HepG2 (cell line): ENCODE data around the gene SHISA5. TPM values are rescaled to one million over a fixed set of nuclear protein-coding genes. Genes with fewer than 3 reads are reported as not detected.
A peak's percentile ranks its signal among the peaks of the same experiment; 100 is the strongest.

ENCODE experiments used
- GFI1 ChIP-seq: sonication (generic); formaldehyde crosslinking; IDR thresholded peaks from 2 replicates; pipeline ENCODE4 v1.5.0; 2020; ENCODE audit warnings: missing genetic modification reagents, mild to moderate bottlenecking, borderline replicate concordance
- HES4 ChIP-seq: sonication (generic); formaldehyde crosslinking; IDR thresholded peaks from 2 replicates; pipeline ENCODE4 v1.9.0; 2021; ENCODE audit warnings: mild to moderate bottlenecking, missing genetic modification reagents, borderline replicate concordance
- HMG20B ChIP-seq: conservative IDR thresholded peaks from 2 replicates; pipeline ENCODE4 v1.6.1; 2016; ENCODE audit warnings: missing genetic modification reagents, missing compliant biosample characterization
- HNRNPK ChIP-seq: fragments of 200-400 bp; formaldehyde crosslinking; IDR thresholded peaks from 2 replicates; pipeline ENCODE4 v1.6.1; 2018; ENCODE audit warnings: low read length, low read depth, moderate library complexity, mild to moderate bottlenecking; ENCODE audit not compliant: poor library complexity, severe bottlenecking
- MTF2 ChIP-seq: sonication (generic); formaldehyde crosslinking; IDR thresholded peaks from 2 replicates; pipeline ENCODE4 v1.5.0; 2020; ENCODE audit warnings: missing genetic modification reagents, borderline replicate concordance
- RORA ChIP-seq: sonication (generic); formaldehyde crosslinking; IDR thresholded peaks from 2 replicates; pipeline ENCODE4 v1.5.0; 2020; ENCODE audit warnings: mild to moderate bottlenecking, missing genetic modification reagents, moderate library complexity
- ZNF33B ChIP-seq: sonication (generic); formaldehyde crosslinking; IDR thresholded peaks from 2 replicates; pipeline ENCODE4 v1.5.1; 2020; ENCODE audit warnings: mild to moderate bottlenecking, missing genetic modification reagents
- polyA plus RNA-seq, 8 experiments: library from polyadenylated mRNA; depleted of rRNA in 3 of 8; stranded (reverse) in 7 of 8; unstranded in 1 of 8; fragments of >200 nt; fragmentation: Illumina TruSeq in 4 of 8; extraction: Trizol in 4 of 8; gene quantifications; 2 replicates each; pipeline versions ENCODE4 v1.2.1 to v1.2.3, GENCODE V29; 2011 to 2016; ENCODE audit warnings: low read depth in 4 of 8, missing spikeins in 1 of 8, mixed read lengths in 1 of 8; ENCODE audit not compliant: insufficient read depth in 1 of 8
- total RNA-seq, 5 experiments: library from RNA; depleted of rRNA; stranded (reverse); fragments of >200 nt; fragmentation: Illumina TruSeq; extraction: Trizol; gene quantifications; 2 replicates each; pipeline ENCODE4 v1.2.3, GENCODE V29; 2016; ENCODE audit warnings: low read depth in 1 of 5
- TF ChIP-seq, protein P1 (sequence below): sonication (generic); formaldehyde crosslinking; IDR thresholded peaks from 2 replicates; pipeline ENCODE4 v1.4.0; 2020; ENCODE audit warnings: missing genetic modification reagents, borderline replicate concordance
- TF ChIP-seq, protein P2 (sequence below): sonication (generic); formaldehyde crosslinking; IDR thresholded peaks from 2 replicates; pipeline ENCODE4 v1.4.0; 2020; ENCODE audit warnings: missing genetic modification reagents
- TF ChIP-seq, protein P3 (sequence below): sonication (generic); formaldehyde crosslinking; IDR thresholded peaks from 2 replicates; pipeline ENCODE4 v1.9.0; 2021; ENCODE audit warnings: missing genetic modification reagents, borderline replicate concordance
- TF ChIP-seq, protein P4 (sequence below): sonication (generic); formaldehyde crosslinking; IDR thresholded peaks from 2 replicates; pipeline ENCODE4 v1.5.1; 2020; ENCODE audit warnings: missing genetic modification reagents, mild to moderate bottlenecking, borderline replicate concordance
- TF ChIP-seq, protein P5 (sequence below): sonication (generic); formaldehyde crosslinking; IDR thresholded peaks from 2 replicates; pipeline ENCODE4 v1.4.0; 2020; ENCODE audit warnings: missing genetic modification reagents; ENCODE audit errors: not compliant biosample characterization
- TF ChIP-seq, protein P6 (sequence below): sonication (generic); formaldehyde crosslinking; IDR thresholded peaks from 2 replicates; pipeline ENCODE4 v1.4.0; 2020; ENCODE audit warnings: missing genetic modification reagents
- TF ChIP-seq, protein P7 (sequence below): sonication (generic); formaldehyde crosslinking; IDR thresholded peaks from 2 replicates; pipeline ENCODE4 v1.4.0; 2020; ENCODE audit warnings: missing genetic modification reagents, borderline replicate concordance

Gene SHISA5
- total and polyA plus RNA-seq, 2 of the 13 experiments (the other 11 are each of a cell fraction or from before 2014, with no cell fraction given): 75.8 to 91.4 TPM

DNA sequence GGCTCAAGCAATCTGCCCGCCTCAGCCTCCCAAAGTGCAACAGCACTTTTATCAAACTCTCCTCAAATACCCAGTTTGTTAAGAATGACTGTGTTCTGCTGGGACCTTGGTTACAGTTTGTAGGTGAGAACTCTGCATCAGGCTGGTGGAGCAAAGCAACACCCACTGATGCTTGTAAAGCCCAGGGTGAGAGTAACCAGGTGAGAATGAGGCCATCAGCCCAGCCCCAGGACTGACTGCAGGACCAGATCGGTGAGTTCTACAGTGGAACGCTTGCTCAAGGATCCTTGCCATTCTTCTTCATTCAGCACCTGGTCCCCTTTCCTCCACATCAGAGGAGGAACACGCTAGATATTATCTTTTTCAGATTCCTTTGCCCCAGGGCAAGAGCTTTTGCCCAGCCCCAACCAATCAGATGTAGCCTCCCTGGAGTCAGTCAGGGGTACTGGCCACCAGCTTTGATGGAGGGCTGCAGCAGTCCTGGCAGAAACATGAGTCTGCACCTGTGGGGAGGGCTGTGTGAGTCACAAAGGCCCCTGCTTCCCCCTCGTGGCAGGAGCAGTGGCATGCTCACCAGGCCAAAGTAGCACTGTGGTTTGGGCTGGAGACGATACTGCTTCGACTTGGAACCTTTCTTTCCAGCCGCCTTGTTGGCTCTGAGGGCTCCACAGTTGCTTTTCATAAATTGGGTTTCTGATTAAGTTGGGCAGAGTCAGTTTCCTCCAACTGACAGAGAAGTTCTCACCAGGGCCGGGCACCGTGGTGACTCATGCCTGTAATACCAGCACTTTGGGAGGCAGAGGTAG lies 3.5 kb upstream of the SHISA5 start (continued):
- TF ChIP-seq, protein P1, sequence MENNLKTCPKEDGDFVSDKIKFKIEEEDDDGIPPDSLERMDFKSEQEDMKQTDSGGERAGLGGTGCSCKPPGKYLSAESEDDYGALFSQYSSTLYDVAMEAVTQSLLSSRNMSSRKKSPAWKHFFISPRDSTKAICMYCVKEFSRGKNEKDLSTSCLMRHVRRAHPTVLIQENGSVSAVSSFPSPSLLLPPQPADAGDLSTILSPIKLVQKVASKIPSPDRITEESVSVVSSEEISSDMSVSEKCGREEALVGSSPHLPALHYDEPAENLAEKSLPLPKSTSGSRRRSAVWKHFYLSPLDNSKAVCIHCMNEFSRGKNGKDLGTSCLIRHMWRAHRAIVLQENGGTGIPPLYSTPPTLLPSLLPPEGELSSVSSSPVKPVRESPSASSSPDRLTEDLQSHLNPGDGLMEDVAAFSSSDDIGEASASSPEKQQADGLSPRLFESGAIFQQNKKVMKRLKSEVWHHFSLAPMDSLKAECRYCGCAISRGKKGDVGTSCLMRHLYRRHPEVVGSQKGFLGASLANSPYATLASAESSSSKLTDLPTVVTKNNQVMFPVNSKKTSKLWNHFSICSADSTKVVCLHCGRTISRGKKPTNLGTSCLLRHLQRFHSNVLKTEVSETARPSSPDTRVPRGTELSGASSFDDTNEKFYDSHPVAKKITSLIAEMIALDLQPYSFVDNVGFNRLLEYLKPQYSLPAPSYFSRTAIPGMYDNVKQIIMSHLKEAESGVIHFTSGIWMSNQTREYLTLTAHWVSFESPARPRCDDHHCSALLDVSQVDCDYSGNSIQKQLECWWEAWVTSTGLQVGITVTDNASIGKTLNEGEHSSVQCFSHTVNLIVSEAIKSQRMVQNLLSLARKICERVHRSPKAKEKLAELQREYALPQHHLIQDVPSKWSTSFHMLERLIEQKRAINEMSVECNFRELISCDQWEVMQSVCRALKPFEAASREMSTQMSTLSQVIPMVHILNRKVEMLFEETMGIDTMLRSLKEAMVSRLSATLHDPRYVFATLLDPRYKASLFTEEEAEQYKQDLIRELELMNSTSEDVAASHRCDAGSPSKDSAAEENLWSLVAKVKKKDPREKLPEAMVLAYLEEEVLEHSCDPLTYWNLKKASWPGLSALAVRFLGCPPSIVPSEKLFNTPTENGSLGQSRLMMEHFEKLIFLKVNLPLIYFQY (CRISPR knock-in tag): no peak
- TF ChIP-seq HES4 (CRISPR knock-in tag): no peak
- TF ChIP-seq, protein P2, sequence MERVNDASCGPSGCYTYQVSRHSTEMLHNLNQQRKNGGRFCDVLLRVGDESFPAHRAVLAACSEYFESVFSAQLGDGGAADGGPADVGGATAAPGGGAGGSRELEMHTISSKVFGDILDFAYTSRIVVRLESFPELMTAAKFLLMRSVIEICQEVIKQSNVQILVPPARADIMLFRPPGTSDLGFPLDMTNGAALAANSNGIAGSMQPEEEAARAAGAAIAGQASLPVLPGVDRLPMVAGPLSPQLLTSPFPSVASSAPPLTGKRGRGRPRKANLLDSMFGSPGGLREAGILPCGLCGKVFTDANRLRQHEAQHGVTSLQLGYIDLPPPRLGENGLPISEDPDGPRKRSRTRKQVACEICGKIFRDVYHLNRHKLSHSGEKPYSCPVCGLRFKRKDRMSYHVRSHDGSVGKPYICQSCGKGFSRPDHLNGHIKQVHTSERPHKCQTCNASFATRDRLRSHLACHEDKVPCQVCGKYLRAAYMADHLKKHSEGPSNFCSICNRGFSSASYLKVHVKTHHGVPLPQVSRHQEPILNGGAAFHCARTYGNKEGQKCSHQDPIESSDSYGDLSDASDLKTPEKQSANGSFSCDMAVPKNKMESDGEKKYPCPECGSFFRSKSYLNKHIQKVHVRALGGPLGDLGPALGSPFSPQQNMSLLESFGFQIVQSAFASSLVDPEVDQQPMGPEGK: peak; percentile 75
- no peak for TF ChIP-seq HMG20B (CRISPR knock-in tag)
- TF ChIP-seq, protein P3, sequence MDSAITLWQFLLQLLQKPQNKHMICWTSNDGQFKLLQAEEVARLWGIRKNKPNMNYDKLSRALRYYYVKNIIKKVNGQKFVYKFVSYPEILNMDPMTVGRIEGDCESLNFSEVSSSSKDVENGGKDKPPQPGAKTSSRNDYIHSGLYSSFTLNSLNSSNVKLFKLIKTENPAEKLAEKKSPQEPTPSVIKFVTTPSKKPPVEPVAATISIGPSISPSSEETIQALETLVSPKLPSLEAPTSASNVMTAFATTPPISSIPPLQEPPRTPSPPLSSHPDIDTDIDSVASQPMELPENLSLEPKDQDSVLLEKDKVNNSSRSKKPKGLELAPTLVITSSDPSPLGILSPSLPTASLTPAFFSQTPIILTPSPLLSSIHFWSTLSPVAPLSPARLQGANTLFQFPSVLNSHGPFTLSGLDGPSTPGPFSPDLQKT: no peak
- TF ChIP-seq ZNF33B (CRISPR knock-in tag): no peak
- no peak for TF ChIP-seq MTF2
- TF ChIP-seq RORA: no peak
- TF ChIP-seq, protein P4, sequence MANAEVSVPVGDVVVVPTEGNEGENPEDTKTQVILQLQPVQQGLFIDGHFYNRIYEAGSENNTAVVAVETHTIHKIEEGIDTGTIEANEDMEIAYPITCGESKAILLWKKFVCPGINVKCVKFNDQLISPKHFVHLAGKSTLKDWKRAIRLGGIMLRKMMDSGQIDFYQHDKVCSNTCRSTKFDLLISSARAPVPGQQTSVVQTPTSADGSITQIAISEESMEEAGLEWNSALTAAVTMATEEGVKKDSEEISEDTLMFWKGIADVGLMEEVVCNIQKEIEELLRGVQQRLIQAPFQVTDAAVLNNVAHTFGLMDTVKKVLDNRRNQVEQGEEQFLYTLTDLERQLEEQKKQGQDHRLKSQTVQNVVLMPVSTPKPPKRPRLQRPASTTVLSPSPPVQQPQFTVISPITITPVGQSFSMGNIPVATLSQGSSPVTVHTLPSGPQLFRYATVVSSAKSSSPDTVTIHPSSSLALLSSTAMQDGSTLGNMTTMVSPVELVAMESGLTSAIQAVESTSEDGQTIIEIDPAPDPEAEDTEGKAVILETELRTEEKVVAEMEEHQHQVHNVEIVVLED (CRISPR knock-in tag): no peak
- TF ChIP-seq, protein P5, sequence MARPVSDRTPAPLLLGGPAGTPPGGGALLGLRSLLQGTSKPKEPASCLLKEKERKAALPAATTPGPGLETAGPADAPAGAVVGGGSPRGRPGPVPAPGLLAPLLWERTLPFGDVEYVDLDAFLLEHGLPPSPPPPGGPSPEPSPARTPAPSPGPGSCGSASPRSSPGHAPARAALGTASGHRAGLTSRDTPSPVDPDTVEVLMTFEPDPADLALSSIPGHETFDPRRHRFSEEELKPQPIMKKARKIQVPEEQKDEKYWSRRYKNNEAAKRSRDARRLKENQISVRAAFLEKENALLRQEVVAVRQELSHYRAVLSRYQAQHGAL (CRISPR knock-in tag): no peak
- TF ChIP-seq GFI1 (CRISPR knock-in tag): no peak
- TF ChIP-seq, protein P6, sequence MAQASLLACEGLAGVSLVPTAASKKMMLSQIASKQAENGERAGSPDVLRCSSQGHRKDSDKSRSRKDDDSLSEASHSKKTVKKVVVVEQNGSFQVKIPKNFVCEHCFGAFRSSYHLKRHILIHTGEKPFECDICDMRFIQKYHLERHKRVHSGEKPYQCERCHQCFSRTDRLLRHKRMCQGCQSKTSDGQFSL (CRISPR knock-in tag): no peak
- TF ChIP-seq HNRNPK: no peak
- TF ChIP-seq, protein P7, sequence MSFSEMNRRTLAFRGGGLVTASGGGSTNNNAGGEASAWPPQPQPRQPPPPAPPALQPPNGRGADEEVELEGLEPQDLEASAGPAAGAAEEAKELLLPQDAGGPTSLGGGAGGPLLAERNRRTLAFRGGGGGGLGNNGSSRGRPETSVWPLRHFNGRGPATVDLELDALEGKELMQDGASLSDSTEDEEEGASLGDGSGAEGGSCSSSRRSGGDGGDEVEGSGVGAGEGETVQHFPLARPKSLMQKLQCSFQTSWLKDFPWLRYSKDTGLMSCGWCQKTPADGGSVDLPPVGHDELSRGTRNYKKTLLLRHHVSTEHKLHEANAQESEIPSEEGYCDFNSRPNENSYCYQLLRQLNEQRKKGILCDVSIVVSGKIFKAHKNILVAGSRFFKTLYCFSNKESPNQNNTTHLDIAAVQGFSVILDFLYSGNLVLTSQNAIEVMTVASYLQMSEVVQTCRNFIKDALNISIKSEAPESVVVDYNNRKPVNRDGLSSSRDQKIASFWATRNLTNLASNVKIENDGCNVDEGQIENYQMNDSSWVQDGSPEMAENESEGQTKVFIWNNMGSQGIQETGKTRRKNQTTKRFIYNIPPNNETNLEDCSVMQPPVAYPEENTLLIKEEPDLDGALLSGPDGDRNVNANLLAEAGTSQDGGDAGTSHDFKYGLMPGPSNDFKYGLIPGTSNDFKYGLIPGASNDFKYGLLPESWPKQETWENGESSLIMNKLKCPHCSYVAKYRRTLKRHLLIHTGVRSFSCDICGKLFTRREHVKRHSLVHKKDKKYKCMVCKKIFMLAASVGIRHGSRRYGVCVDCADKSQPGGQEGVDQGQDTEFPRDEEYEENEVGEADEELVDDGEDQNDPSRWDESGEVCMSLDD: no peak
